GM21717 (cell line): ENCODE data around the gene PRDM7.
A peak's percentile ranks its signal among the peaks of the same experiment; 100 is the strongest.

Experiments used
- ATAC-seq: cut with Tn5 transposase; IDR thresholded peaks from one replicate; pipeline ENCODE4 v1.9.1; 2021; ENCODE audit warnings: mild to moderate bottlenecking, moderate library complexity; ENCODE audit not compliant: unreplicated experiment

Gene PRDM7

GRCh38 chr16:90037276-90037675 is 39.9 kb downstream of the PRDM7 start:
- no peak for ATAC-seq

DNA sequence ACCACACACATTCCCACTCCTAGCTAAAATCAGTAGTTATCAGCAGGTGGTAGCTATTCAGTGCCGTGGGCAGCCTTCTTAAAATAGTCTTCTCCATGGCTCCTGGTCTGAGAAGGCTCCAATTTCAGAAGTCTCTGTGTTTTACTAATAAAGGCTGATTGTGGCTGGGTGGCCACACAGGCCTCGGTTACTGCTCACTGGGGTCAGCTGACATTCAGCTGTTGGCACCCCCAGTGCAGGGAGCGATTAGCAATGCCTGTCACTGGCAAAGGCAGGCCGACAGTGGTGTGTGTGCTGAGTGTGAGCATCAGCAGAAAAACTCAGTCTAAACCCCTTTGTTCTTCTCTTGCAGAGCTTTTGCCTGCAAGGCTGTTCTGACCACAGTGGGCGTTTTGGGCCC is 41.2 kb downstream of the PRDM7 start:
- ATAC-seq = no peak

DNA sequence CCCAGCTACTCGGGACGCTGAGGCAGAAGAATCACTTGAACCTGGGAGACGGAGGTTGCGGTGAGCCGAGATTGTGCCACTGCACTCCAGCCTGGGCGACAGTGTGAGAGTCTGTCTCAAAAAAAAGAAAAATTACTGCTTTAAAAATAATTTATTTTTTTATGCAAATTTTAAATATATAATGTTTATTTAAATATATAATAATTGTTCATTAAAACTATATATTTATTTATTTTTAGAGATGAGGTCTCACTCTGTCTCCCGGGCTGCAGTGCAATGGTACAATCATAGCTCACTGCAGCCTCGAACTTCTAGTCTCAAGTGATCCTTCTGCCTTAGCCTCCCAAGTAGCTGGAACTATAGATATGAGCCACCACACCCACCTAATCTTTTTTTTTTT is 42.6 kb downstream of the PRDM7 start:
- no peak for ATAC-seq

- no peak for ATAC-seq
Measured at GRCh38 chr16:90033387-90033786, 43.7 kb downstream of the PRDM7 start.

DNA sequence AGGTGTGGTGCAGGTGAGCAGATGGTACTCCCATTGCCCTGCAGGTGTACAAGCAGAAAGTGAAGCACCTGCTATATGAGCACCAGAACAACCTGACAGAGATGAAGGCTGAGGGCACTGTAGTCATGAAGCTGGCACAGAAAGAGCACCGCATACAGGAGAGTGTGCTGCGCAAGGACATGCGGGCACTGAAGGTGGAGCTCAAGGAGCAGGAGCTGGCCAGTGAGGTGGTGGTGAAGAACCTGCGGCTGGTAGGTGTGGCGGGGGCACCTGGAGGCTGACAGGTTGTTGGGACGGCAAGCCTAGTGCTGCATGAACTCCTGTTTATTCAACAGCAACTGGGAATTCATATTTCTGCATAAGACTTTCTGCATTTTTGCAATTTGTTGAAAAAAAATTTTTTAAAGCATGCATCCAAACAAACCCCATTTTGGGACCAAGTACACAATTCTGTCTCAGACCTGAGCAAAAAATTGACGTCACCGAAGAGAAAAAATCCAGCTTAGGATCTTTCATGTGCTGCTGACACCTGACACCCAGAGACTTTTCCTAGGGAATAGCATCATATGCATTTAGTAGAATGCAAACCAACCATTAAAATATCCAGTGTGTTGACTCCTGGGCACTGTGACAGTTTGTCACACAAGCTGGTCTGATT is 44.3 kb downstream of the PRDM7 start:
- ATAC-seq = no peak

- ATAC-seq = no peak
Measured at GRCh38 chr16:90031931-90032673, 45.0 kb downstream of the PRDM7 start.

DNA sequence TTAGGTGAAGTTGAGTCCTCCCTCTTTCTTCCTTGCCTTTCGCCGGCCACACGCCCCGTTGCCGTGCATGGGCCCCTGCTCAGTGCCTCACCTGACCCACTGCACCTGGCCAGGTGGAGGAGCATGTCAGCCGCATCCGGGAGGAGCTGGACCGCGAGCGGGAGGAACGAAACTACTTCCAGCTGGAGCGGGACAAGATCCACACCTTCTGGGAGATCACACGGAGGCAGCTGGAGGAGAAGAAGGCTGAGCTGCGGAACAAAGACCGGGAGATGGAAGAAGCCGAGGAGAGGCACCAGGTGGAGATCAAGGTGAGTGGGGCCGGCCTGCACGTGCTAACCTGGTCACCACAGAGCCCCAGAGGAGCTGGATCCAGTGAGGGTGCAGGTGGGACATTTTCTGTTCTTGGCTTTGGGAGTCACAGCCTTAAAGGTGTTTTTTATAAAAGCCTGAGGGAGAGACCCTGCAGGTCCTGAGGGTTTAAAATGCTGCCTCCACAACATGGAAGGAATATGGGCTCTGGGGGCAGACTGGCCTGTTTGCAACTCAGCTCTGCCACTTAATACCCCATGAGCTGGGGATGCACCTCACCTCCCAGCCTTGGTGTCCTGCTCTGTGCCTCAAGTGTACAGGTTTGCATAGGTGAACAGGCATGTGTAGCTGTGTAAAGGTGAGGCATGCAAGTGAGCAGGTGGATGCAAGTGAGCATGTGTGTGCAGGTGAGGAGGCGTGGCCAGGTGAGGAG is 45.8 kb downstream of the PRDM7 start:
- no peak for ATAC-seq

DNA sequence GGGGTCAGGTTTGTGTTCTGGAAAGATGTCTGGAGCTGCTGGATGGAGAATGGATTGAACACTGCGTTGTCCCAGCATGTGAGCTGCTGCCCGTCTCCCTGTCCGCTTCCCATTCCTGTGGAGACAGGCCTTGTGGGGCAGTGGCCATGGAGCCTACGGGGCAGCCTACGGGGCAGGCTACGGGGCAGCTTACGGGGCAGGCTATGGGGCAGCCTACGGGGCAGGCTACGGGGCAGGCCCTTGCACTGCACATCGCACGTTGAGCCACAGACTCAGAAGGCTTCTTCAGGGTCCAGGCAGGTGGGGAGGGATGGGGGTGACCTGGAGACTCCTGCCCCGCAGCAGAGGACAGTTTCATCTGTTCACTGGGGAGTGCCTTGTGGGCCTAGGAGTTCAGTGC is 48.1 kb downstream of the PRDM7 start:
- no peak for ATAC-seq

- ATAC-seq = no peak
Measured at GRCh38 chr16:90027611-90028010, 49.5 kb downstream of the PRDM7 start.

DNA sequence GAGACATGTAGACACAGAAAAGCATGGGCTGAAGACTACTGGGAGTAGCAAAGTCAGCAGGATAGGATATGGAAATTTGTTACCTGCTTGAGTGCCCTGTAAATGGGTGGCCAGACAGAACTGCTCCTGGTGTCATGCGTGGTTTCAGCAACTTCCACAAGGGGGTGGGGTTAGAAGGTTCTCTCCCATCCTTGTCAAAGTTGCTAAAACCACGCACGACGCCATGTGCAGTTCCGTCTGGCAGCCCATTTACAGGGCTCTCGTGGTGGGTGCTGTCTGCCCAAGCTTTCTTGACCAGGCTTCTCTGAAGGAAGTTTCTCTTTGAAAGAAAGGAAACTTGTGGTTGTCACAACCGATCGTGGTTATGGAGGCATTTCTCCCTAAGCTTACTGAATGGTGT is 51.0 kb downstream of the PRDM7 start:
- ATAC-seq = no peak

GRCh38 chr16:90023078-90023447 is 54.1 kb downstream of the PRDM7 start:
- no peak for ATAC-seq

- peak; percentile 76 for ATAC-seq
Measured at GRCh38 chr16:90022209-90023077, 54.7 kb downstream of the PRDM7 start.

- ATAC-seq = no peak
Measured at GRCh38 chr16:90020838-90021382, 56.2 kb downstream of the PRDM7 start.

GRCh38 chr16:90020260-90020837 is 56.8 kb downstream of the PRDM7 start:
- ATAC-seq = no peak

DNA sequence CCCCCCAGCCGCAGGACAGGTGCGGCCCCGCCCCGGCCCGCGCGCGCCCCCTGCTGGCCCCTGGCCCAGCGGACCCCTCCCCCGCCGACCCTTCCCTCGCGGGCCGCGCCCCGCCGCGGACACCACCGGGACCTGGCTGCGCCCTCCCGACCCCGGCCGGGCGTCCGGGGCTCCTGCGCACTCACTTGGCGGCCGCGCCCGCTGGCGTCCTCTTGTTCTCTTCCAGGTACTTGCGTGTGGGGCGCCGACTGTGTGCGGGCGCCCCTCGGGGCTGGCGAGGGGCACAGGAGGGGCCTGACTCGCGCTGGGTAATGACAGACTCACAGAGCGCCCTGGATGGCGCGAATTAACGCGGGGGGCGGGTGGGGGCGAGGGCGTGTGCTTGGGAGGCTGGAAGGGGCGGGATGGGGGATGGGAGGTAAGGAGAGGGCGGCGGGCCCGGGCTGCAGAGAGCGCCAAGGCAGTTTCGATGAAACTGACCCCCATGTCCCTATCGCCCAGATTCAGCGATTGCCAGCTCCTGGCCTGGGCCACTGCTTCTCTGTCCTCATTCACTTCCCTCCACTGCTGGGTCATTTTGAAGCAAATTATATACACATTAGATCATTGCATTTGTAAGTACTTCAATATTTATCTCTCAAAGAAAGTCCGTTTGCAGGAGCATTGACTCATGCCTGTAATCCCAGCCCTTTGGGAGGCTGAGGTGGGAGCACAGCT is 57.4 kb downstream of the PRDM7 start:
- no peak for ATAC-seq

- ATAC-seq = no peak
Measured at GRCh38 chr16:90018652-90019542, 58.2 kb downstream of the PRDM7 start, which contains the start of gene DBNDD1. DBNDD1 (minus strand) TSS chr16:90019456; CDS start chr16:90019341, 115 bp downstream.

GRCh38 chr16:90018297-90018651 is 58.9 kb downstream of the PRDM7 start:
- ATAC-seq = no peak

- no peak for ATAC-seq
Measured at GRCh38 chr16:90016339-90016950, 60.7 kb downstream of the PRDM7 start.
